HEK293T (cell line): Measurements from ENCODE around the gene MEX3C.

Experiments used
- ARNT ChIP-seq: fragments of 450-650 bp; IDR thresholded peaks from 2 replicates; pipeline ENCODE4 v1.6.1; 2017; ENCODE audit warnings: mild to moderate bottlenecking
- FOXK2 ChIP-seq: fragments of 450-650 bp; IDR thresholded peaks from 2 replicates; pipeline ENCODE4 v1.6.1; 2016; ENCODE audit warnings: mild to moderate bottlenecking
- HDGF ChIP-seq: fragments of 450-650 bp; IDR thresholded peaks from 2 replicates; pipeline ENCODE4 v1.6.1; 2017; ENCODE audit warnings: antibody characterized with exemption, borderline replicate concordance
- L3MBTL2 ChIP-seq: fragments of 450-650 bp; conservative IDR thresholded peaks from 2 replicates; pipeline ENCODE4 v1.6.1; 2016; ENCODE audit warnings: mild to moderate bottlenecking
- SUZ12 ChIP-seq: fragments of 450-650 bp; IDR thresholded peaks from 2 replicates; pipeline ENCODE4 v1.6.1; 2016; ENCODE audit warnings: mild to moderate bottlenecking
- TARDBP ChIP-seq: fragments of 450-650 bp; IDR thresholded peaks from 2 replicates; pipeline ENCODE4 v1.6.1; 2016
- ZNF384 ChIP-seq: fragments of 450-650 bp; IDR thresholded peaks from 2 replicates; pipeline ENCODE4 v1.6.1; 2016

GRCh38 chr18:51164761-51165281 lies 32.7 kb downstream of the MEX3C start:
- TF ChIP-seq ZNF384 (no peak), SUZ12 (no peak), FOXK2 (no peak), HDGF (no peak), L3MBTL2 (no peak), ARNT (no peak), TARDBP (no peak)
